GM21367 (cell line): ENCODE results near the gene EMC7.
"Not testable (repeated sequence)": the region's sequence is repeated elsewhere in the genome, so short reads cannot be mapped to it uniquely, and the experiment has no call there.

Source experiments
- ATAC-seq: cut with Tn5 transposase; IDR thresholded peaks from one replicate; pipeline ENCODE4 v1.9.1; 2021; ENCODE audit not compliant: unreplicated experiment

Gene EMC7

DNA sequence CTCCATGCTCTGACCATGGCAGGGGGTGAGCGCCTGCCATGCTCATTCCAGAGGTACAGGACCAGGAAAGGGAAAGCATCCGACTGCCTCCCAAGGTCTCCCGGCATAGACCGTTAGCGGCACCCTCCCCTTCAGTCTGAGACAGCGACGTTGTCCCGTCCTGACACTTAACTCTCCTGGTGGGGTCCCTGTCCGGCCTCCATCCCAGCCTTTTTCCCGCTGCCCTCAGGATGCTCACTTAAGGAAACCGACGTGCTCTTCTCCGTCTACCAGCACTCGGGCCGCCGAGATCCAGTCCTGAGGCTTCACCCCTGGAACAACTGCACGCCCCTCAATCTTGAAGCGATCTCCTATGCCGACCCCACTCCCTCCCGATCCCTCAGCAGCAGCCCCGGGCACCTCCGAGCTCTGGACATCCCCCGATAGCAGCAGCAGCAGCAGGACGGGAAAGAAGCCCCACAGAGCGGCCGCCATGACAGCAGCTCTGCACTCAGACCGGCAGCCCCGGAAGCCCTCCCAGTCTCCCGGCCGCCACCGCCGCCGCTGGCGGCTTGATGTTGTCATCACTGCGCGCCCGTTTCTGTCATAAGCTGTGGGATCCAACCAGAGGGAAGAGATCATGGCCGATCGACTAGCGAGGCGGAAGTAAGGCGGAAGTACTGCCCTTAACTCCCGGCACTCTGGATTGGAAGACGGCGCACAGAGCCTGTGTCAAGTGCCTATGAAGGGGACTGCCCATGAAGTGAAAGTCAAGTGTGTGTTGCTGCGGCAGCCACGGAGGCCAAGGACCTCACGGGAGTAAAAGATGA is at the start of gene EMC7, which contains the start of gene PGBD4:
Gene EMC7 (minus strand): TSS at position 497 of the 809 bp plus-strand sequence. CDS start 23 bp downstream, at position 474.
Gene PGBD4 (plus strand): TSS at position 718 of the 809 bp plus-strand sequence. CDS start 449 bp downstream, outside the sequence.
- peak; percentile 94 for ATAC-seq

DNA sequence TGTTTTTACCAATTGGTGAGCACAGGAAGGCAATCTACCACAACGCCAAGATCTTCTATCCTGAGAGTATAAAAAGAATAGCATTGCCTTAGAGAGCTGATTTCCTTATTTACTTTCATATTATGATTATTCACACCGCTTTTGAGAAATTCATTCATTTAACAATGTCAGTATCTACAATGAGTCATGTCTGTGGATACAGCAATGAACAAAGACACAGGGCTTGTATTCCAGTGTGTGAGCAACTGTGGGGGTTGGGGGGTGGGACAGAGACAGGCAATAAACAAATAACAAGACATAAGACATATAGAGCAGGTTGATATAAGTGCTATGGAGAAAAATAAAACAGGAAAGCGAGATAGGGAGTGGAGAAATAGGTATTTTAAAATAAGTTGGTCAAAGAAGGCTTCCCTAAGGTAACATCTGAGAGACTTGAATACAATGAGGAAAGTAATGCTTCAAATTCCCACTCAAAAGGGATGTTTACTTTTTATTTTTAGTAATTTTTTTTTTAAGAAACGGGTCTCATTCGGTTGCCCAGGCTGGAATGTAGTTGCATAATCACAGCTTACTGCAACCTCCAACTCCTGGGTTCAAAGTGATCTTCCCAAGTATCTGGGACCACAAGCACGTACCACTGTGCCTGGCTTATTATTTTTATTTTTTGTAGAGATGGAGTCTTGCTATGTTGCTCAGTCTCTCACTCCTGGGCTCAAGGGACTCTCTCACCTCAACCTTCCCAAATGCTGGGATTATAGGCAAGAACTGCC is 45.9 kb upstream of the EMC7 start:
- ATAC-seq: no peak

DNA sequence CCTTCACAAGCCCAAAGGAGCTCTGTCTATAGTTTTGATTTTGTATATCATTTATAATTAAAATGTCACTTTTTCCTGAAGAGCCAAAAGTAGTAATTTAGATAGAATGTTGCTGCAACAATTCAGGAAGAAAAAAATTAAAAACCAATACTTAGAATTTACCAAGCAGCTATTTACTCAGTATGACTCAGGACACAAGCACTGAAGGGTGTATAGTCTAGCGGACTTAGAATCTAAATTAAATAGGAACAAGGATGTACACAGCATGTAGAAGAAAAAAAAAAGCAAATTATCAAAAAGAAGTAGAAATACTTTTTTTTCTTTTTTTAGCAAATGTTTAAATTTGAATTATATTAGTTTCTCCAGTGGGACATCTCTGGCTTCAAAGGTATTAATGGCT is 31.8 kb upstream of the EMC7 start:
- ATAC-seq: no peak

DNA sequence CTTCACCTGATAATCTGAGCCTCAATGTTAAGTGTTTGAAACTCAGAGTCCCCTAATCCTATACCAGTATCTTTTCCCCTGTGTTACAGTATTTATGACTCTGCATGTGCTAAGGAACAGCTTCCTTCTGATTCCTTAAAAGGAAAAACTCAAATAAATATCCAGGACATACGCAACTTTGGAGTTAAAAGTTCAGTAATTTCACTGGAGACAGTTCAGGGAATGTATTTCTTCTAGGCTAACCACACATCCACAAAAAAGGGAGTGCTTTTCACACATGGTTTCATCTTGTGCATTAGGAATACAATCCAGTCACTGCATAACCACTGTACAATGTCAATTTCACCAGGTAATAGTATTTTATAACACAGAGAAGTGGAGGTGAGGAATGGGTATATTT is 31.2 kb upstream of the EMC7 start:
- ATAC-seq: no peak

DNA sequence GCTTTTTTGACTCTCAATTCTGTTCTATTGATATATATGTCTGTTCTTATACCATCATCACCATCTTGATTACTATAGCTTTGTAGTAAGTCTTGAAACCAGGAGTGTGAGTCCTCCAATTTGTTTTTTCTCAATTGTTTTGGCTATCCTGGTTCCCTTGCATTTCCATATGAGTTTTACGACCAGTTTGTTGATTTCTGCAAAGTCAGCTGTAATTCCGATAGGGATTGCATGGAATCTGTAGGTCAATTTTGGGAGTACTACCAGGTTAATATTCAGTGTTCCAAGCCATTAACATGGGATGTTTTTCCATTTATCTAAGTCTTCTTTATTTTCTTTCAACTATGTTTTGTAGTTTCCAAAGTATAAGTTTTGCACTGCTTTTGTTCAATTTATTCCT is 27.2 kb upstream of the EMC7 start:
- ATAC-seq: no peak

DNA sequence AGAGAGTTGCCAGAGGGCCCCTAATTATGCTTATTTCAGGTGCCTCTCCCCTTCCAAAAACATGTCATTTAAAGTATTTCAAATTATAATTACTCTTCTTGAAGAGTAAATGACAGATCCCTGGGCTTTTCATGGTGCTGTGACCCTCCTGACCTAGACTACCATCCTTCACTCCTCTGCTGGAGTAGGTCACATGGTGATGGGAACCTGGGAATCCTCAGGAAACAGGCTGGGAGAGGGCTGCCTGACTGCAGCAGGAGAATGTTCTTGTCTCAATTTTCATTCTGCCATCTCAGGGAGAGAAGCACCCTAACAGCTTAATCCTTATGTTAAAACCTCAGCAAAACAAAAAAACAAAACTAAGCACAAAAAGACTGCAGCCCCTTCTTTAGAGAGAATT is 24.9 kb upstream of the EMC7 start:
- no peak for ATAC-seq

DNA sequence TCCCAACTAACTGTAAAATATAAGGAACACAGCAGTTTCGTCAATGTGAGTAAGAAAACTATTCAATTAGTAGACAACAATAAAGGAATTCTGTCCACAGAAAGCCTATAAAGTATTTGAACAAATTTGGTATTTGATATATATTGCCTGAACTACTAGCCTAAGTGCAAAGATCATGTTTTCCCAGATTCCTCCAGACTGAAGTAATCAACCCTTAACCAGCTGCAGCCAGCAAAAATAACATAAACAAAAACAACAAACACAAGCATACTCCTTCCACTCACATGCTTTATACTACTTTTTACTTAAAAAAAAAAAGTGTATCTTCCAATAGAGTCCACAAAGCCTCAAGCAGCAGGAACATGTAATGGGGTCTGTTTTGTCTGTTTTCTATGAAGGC is 24.3 kb upstream of the EMC7 start:
- ATAC-seq: no peak

DNA sequence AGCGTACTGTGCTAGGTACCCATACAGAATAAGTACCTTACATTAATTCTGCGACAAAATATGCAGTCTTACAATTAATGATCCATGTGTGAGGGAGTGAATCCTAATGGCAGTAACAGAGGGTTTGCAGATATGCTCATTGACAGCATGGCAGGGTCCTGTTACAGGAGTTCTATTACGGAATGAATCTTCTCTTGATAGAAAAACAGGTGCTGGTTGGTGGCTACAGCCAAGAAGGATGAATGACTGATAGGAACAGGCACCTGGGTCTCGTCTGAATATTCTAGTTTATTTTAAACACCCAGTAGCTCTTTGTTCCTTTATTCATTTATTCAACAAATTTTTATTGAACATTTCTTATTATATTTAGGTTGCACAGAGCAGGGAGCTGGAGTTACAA is 23.0 kb upstream of the EMC7 start:
- no peak for ATAC-seq

DNA sequence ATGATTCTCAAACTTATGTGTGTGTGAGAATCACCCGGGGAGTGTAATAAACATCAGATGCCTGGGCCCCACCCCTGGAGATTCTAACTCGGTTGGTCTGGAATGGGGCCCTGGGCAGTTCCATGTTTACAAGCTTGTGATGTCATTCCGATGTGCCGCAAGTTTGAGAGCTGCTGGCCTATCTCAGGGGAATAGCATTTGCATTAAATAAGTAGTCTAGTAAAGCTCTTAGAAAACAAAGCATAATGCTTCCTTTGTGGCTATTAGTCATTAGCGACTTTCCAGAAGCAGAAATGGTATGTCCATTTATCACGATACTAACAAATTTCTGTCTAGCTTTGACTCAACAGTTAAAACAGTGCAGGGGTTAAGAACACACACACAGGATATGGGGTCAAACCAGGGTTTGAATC is 21.1 kb upstream of the EMC7 start:
- no peak for ATAC-seq

DNA sequence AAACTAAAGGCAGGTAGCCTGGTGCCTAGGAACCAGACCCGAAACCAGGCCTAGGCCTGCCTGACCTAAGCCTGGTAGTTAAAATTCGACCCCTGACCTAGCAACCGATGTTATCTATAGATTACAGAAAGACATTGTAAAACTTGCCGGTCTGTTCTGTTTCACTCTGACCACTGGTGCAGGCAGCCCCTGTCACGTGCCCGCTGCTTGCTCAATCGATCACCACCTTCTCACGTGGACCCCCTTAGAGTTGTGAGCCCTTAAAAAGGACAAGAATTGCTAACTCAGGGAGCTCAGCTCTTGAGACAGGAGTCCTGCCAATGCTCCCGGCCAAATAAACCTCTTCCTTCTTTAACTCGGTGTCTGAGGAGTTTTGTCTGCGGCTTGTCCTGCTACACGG is 20.1 kb upstream of the EMC7 start:
- not testable (repeated sequence) for ATAC-seq

DNA sequence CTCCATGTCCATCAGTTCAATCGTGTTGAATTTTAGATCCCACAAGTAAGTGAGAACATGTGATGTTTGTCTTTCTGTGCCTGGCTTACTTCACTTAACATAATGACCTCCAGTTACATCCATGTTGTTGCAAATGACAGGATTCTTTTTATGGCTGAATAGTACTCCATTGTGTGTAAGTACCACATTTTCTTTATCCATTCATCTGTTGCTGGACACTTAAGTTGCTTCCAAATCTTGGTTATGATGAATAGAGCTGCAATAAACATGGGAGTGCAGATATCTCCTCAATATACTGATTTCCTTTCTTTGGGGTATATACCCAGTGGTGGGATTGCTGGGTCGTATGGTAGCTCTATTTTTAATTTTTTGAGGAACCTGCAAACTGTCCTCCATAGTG is 18.8 kb upstream of the EMC7 start:
- not testable (repeated sequence) for ATAC-seq

DNA sequence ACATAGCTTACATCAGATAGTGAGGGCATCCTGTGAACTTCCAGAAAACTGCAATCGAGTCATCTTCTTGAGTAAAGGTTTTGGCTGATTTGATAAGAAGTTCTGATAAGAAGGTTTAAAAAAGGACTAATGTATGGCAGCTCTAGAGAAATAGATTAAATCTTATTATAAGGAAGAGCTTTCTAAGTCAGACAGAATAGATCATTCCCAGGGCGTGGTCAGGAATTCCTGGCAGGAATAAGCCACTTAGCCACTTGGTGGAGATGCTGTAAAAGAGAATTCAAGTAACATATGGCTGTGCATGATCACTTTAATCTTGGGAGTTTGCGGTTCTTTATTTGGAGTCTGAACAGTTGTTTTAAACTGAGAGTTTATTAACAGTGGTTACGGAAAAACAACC is 17.6 kb upstream of the EMC7 start:
- no peak for ATAC-seq

DNA sequence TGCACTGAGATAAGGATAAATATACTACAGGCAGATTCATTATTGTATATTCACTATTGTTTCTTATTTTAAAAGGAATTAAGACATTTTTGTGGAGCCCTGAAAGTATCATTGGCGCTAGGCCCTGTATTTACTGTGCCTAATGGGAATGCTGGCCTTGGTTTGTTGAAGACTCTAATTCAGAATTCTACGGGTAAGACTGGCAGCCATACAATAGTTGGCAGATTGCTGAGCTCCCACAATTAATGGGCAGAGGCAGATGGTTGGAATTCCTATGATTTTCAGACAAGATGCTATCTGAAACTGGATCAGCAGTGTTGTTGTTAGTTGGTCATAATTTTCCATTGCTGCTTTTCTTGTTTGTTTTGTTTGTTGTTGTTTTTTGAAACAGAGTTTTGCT is 15.0 kb upstream of the EMC7 start:
- no peak for ATAC-seq

DNA sequence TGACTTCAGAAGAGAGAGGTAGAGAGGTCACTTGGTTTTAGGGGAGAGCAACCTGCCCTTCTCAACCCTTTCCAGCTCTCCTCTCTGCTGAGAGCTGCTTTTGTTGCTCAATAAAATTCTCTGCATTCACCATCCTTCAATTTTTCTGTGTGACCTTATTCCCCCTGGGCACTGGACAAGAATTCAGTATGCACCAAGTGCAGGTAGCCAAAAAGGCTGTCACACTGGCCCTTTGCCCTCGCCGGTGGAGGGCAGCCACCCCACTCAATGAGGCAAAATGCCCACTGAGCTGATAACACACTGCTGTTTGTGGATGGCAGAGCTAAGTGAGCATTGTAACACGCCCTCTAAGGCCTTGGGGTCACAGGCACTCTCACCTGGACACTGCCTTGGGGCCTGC is 13.1 kb upstream of the EMC7 start:
- no peak for ATAC-seq

DNA sequence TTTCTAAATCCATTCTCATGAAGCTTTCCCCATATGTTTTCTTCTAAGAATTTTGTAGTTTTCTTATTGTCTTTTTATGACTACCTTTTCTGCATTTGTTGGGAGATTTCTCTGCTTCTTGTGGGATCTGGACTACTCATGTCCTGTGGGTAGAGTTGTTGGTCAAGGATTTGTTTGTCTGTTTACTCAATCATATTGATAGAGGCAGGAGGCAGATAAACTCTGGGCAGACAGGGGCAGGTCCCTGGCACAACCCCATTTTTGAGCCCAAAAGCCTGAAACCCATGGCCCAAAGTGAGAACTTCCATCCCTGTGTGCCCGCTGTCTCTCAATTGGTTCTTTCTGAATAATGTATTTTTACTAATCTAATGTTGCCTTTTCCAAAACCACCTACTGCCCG is 12.6 kb upstream of the EMC7 start:
- ATAC-seq: no peak

DNA sequence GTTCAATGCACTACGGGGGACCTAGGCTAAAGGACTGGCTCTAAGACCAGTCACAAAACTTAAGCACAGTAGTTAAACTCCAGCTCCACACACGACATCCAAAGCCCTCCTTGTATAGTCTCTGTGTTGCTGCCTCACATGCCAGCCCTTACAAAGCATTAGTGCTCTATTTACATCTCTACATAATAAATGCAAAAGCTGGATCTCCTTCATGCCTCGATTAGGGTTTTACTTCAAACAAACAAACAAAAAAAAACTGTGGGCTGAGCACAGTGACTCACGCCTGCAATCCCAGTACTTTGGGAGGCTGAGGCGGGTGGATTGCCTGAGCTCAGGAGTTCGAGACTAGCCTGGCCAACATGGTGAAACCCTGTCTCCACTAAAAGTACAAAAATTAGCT is 9.8 kb upstream of the EMC7 start:
- ATAC-seq: no peak

DNA sequence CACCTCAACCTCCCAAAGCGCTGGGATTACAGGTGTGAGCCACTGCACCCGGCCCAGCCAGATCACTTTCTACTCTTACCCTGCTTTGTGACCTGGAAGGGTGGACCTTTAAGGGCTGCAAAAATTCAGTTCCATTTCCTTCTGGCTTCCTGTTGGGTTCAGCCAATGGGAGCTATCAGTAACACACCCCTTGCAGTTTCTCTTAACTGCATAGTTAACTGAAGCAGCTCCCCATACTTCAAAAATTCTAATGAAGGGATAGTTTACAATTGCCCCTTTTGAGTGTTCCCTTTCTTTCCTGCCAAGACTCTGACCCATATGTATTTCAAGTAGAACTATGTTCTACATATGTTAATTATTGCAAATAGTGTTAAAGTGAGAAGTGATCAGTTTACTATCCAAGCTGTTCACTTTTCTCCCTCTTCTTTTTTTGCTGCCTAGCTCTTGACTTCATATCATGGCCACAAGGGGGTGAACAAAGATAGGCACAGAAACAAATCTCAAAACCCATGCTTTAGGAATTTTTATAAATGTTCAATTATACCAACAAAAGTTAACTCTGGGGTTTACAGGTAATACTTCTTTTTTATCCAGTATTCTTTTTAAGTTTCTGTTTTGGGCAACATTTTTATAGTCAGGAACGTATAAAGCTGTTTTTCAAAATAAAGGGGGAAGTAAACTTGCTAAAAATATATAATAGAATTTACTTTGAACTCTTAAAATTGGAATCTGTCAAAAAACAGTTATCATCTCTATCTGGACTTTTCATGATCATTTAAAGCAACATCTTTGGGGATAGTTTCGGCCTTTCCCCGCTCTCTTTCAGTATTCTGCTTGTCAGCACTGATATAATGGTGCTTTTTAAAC is 8.4 kb upstream of the EMC7 start:
- no peak for ATAC-seq

DNA sequence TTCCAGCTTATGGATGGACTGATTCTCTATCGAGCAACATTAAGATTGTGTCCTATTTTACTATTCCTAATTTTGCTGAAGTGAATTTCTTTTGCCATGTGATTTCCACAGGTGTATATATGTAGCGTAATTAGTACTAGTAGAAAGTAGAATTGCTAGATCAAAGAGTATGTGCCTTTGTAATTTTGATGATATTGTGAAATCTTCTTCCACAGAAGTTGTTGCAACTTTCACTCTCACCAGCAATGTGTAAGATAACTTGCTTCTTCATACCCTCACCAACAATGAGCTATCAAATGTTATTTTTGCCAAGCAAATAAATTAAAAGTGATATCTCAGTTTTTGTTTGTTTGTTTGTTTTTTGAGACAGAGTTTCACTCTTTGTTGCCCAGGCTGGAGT is 5.7 kb upstream of the EMC7 start:
- no peak for ATAC-seq

DNA sequence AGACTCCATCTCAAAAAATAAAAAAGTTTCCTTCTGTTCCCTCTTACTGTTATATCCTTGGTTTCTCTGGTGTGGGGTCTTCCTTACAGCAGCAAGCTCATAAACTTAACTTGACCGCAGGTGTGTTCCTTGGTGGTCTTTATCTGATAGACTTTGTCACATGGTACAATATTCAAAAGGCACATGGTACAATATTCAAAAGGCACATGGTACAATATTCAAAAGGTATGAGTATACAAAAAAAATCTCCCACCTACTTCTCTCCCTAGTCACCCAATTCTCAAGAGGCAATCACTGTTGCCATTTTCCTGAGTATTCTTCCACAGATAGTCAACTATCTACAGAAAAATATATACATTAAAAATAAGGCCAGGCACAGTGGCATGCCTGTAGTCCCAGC is 4.8 kb upstream of the EMC7 start:
- ATAC-seq: no peak

DNA sequence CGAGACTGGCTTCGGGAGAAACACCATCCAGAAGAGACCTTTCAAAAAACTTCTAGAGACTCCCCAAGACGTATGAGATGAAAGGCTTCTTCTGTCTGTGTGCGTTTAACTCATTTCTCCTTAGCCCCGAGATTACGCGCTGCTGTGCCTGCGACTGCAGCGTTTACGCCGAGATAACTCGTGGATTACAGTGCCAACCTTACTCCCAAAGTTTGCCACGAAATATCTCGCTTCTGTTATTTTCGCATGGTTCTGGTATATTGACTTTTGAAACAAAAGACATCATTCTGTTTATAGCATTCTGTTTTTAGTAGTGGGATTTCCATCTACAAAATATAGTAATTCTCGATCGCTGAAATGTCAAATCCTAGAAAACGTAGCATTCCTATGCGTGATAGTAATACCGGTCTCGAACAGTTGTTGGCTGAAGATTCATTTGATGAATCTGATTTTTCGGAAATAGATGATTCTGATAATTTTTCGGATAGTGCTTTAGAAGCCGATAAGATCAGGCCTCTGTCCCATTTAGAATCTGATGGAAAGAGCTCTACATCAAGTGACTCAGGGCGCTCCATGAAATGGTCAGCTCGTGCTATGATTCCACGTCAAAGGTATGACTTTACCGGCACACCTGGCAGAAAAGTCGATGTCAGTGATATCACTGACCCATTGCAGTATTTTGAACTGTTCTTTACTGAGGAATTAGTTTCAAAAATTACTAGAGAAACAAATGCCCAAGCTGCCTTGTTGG is 688 bp upstream of the EMC7 start:
- no peak for ATAC-seq

DNA sequence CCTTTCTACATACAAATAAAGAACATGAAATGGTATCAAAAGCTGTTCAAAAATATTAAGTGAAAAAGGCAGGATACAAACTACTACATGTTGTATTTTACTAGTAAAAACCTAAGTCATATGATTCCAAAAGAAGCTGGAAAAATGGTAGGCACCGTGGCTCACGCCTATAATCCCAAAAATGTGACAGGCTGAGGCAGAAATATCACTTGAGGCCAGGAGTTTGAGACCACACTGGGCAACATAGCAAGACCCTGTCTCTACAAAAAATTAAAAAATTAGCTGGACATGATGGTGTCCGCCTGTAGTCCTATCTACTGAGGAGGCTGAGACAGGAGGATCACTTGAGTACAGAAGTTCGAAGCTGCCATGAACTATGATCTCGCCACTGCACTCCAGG is 1.7 kb downstream of the EMC7 start:
- no peak for ATAC-seq
